Panc1 (cell line): ENCODE data around the gene PXYLP1.

Source experiments
- REST ChIP-seq, 2 experiments: IDR thresholded peaks; 2 replicates each; pipeline ENCODE4 v1.6.1; 2011 to 2012; ENCODE audit warnings: low read depth in 2 of 2, control low read depth in 1 of 2, low read length in 1 of 2, mild to moderate bottlenecking in 1 of 2, moderate library complexity in 1 of 2; ENCODE audit not compliant: insufficient read depth in 1 of 2
- SIN3A ChIP-seq: IDR thresholded peaks from 2 replicates; pipeline ENCODE4 v1.6.1; 2012; ENCODE audit warnings: low read depth, mild to moderate bottlenecking, low read length, moderate library complexity, borderline replicate concordance; ENCODE audit not compliant: insufficient read depth
- TCF7L2 ChIP-seq: IDR thresholded peaks from 2 replicates; pipeline ENCODE4 v1.6.1; 2011; ENCODE audit warnings: mild to moderate bottlenecking, low read depth, low read length, inconsistent platforms
- TF ChIP-seq, protein P1 (sequence below): fragments of 450-650 bp; IDR thresholded peaks from 2 replicates; pipeline ENCODE4 v1.5.1; 2017; ENCODE audit warnings: mild to moderate bottlenecking

- TF ChIP-seq, protein P1, sequence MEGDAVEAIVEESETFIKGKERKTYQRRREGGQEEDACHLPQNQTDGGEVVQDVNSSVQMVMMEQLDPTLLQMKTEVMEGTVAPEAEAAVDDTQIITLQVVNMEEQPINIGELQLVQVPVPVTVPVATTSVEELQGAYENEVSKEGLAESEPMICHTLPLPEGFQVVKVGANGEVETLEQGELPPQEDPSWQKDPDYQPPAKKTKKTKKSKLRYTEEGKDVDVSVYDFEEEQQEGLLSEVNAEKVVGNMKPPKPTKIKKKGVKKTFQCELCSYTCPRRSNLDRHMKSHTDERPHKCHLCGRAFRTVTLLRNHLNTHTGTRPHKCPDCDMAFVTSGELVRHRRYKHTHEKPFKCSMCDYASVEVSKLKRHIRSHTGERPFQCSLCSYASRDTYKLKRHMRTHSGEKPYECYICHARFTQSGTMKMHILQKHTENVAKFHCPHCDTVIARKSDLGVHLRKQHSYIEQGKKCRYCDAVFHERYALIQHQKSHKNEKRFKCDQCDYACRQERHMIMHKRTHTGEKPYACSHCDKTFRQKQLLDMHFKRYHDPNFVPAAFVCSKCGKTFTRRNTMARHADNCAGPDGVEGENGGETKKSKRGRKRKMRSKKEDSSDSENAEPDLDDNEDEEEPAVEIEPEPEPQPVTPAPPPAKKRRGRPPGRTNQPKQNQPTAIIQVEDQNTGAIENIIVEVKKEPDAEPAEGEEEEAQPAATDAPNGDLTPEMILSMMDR, result no peak
- TF ChIP-seq REST (IDR thresholded peaks at IDR 0.05; ENCODE audit: insufficient read depth in 1 of 2, low read depth in 2 of 2, low read length in 1 of 2) (no peak), TCF7L2 (no peak), SIN3A (no peak)
Measured at GRCh38 chr3:141183606-141184005, 48.0 kb upstream of the PXYLP1 start.
